ENCODE results near the gene GPR83. TPM values are rescaled to one million over a fixed set of nuclear protein-coding genes. Genes with fewer than 3 reads are reported as not detected.
A peak's percentile ranks its signal among the peaks of the same experiment; 100 is the strongest.
"Not testable (repeated sequence)": the region's sequence is repeated elsewhere in the genome, so short reads cannot be mapped to it uniquely, and the experiment has no call there.

Gene GPR83
- 0.23 TPM for polyA plus RNA-seq (ENCODE audit: insufficient read length)

- DNase-seq (ENCODE audit: low read depth), result no peak
Observed at GRCh38 chr11:94400839-94401772, at the start of gene GPR83. GPR83 (minus strand) TSS chr11:94401419; CDS start chr11:94401247, 172 bp downstream.

- DNase-seq (ENCODE audit: low read depth), result no peak
Observed at GRCh38 chr11:94450048-94450447, 48.8 kb upstream of the GPR83 start.

GRCh38 chr11:94449437-94449836 lies 48.2 kb upstream of the GPR83 start:
- DNase-seq (ENCODE audit: low read depth), result no peak

- no peak for DNase-seq (ENCODE audit: low read depth)
Observed at GRCh38 chr11:94449029-94449428, 47.8 kb upstream of the GPR83 start.

GRCh38 chr11:94447149-94447548 lies 45.9 kb upstream of the GPR83 start:
- no peak for DNase-seq (ENCODE audit: low read depth)

GRCh38 chr11:94445641-94446040 lies 44.4 kb upstream of the GPR83 start:
- DNase-seq (ENCODE audit: low read depth), result no peak

GRCh38 chr11:94433049-94433448 lies 31.8 kb upstream of the GPR83 start:
- no peak for DNase-seq (ENCODE audit: low read depth)

- no peak for DNase-seq (ENCODE audit: low read depth)
Observed at GRCh38 chr11:94424662-94425061, 23.4 kb upstream of the GPR83 start.

- no peak for DNase-seq (ENCODE audit: low read depth)
Observed at GRCh38 chr11:94424011-94424410, 22.8 kb upstream of the GPR83 start.

GRCh38 chr11:94423507-94423906 lies 22.3 kb upstream of the GPR83 start:
- no peak for DNase-seq (ENCODE audit: low read depth)

GRCh38 chr11:94418123-94418765 lies 17.0 kb upstream of the GPR83 start:
- no peak for DNase-seq (ENCODE audit: low read depth)

- DNase-seq (ENCODE audit: low read depth), result peak; percentile 14
Observed at GRCh38 chr11:94417386-94417987, 16.3 kb upstream of the GPR83 start.

- no peak for DNase-seq (ENCODE audit: low read depth)
Observed at GRCh38 chr11:94405062-94405833, 4.0 kb upstream of the GPR83 start.

- no peak for DNase-seq (ENCODE audit: low read depth)
Observed at GRCh38 chr11:94402355-94402754, 1.1 kb upstream of the GPR83 start.

- DNase-seq (ENCODE audit: low read depth), result no peak
Observed at GRCh38 chr11:94401773-94402265, 600 bp upstream of the GPR83 start.

GRCh38 chr11:94400457-94400838 lies 771 bp downstream of the GPR83 start:
- DNase-seq (ENCODE audit: low read depth), result no peak

GRCh38 chr11:94400050-94400449 lies 1.2 kb downstream of the GPR83 start:
- DNase-seq (ENCODE audit: low read depth), result no peak

- DNase-seq (ENCODE audit: low read depth), result no peak
Observed at GRCh38 chr11:94398101-94398500, 3.1 kb downstream of the GPR83 start.

- no peak for DNase-seq (ENCODE audit: low read depth)
Observed at GRCh38 chr11:94396282-94396681, 4.9 kb downstream of the GPR83 start.

GRCh38 chr11:94391937-94392336 lies 9.3 kb downstream of the GPR83 start:
- not testable (repeated sequence) for DNase-seq (ENCODE audit: low read depth)

GRCh38 chr11:94379613-94380012 lies 21.6 kb downstream of the GPR83 start:
- DNase-seq (ENCODE audit: low read depth), result no peak

- DNase-seq (ENCODE audit: low read depth), result no peak
Observed at GRCh38 chr11:94376841-94377240, 24.4 kb downstream of the GPR83 start.
